Ovary (tissue), 3 donors: Measurements from ENCODE around the gene DNA2.

Experiments used
- CTCF ChIP-seq, 3 donors: fragments of 450-650 bp in 2 of 3; fragments of 200-600 bp in 1 of 3; IDR thresholded peaks; one replicate each; pipeline versions ENCODE4 v1.5.1 to v1.8.0; 2016 to 2022; ENCODE audit warnings: antibody characterized with exemption in 3 of 3, mild to moderate bottlenecking in 1 of 3
- POLR2A ChIP-seq: fragments of 450-650 bp; IDR thresholded peaks from one replicate; pipeline ENCODE4 v1.6.1; 2017; ENCODE audit warnings: antibody characterized with exemption, mild to moderate bottlenecking, moderate library complexity
- donor health status: DM: no; HTN: no; CAD: no.

DNA sequence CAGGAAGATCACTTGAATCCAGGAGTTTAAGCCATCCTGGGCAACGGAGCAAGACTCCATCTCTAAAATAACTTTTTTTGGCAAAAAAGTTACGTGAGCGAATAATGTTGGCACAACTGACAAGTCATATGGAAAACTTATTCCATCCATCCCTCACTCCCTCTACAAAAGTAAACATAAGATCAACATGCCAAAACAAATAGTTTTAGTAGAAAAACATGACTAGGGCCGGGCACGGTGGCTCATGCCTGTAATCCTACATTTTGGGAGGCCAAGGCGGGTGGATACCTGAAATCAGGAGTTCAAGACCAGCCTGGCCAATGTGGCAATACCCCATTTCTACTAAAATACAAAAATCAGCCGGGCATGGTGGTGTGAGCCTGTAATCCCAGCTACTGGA is 29.9 kb upstream of the DNA2 start:
- no peak for TF ChIP-seq CTCF (IDR thresholded peaks at IDR 0.05)
- no peak for TF ChIP-seq POLR2A
